KG1 (cell line): ENCODE results near the gene CSNK1G1.
"Not testable (repeated sequence)": the region's sequence is repeated elsewhere in the genome, so short reads cannot be mapped to it uniquely, and the experiment has no call there.

Experiments
- DNase-seq: peaks from one replicate; lab custom pipeline; 2025; lab: John Stamatoyannopoulos, UW

Gene CSNK1G1

DNA sequence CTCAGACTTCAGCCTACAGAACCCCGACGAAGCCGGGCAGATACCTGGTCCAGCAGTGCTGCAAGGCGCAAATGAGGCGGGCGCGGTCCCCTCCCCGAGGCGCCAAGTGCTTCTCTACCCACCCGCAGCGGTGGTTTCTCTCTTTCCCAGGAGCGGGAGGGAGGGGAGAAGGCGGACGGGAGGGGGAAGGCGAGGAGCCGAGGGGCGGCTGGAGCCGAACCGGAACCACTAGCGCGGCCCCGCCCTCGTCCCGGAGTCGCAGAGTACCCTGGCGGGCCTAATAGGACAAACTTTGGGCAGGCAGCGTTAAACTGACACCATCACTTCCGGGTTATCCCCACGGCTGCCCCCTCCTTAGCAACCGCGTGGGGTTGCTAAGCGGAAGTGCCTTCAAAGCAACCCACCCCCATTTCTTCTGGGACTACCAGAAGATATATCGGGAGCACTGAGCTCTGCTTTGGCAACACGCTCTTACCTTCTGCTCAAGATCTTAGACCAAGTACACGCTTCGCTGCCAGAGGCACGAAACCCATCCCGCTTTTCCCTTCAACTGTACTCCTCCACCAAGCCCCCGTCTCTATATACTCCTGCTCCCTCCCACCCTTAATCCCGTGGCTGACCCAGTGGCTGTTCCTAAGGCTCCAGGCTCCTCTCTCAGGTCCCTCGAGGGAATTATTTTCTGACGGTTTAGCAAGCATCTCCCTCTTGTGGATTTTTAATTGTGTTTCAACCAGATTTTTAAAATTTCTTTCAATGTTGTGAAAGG lies at the start of gene CSNK1G1:
Gene CSNK1G1 (minus strand): TSS at position 230 of the 766 bp plus-strand sequence. CDS start 55,674 bp downstream, outside the sequence.
- peak; percentile 94 for DNase-seq

GRCh38 chr15:64400583-64400982 lies 44.6 kb upstream of the CSNK1G1 start:
- no peak for DNase-seq

GRCh38 chr15:64398575-64398974 lies 42.6 kb upstream of the CSNK1G1 start:
- DNase-seq = no peak

- no peak for DNase-seq
Observed at GRCh38 chr15:64396789-64397188, 40.8 kb upstream of the CSNK1G1 start.

- not testable (repeated sequence) for DNase-seq
Observed at GRCh38 chr15:64392471-64392870, 36.5 kb upstream of the CSNK1G1 start.

GRCh38 chr15:64389036-64389435 lies 33.1 kb upstream of the CSNK1G1 start:
- no peak for DNase-seq

DNA sequence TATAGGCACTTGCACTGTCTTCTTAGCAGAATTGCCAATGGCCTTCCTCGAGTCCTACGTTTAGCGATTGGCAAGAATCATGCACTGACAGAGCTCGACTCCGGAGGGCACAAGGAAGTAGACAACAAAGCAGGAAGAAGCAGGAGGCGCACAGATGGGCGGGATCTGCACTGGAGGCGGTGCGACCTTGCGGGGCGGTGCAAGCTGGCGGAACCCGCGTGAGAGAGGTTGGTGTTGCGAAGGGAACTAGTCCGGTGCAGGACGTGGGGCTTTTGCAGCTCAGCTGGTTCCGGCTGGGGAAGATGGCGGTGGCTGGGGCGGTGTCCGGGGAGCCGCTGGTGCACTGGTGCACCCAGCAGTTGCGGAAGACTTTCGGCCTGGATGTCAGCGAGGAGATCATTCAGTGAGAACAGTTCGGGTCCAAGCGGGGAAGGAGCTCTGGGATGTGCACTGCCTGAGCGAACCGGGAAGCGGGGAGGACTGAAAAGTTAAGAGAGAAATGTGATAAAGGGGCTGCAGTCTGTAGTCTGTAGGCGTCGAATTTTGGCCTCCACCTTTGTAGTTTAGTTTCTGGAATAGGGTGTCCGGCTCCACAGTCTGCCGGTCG lies 31.7 kb upstream of the CSNK1G1 start, which contains the start of gene TRIP4:
Gene TRIP4 (plus strand): TSS at position 275 of the 607 bp plus-strand sequence. CDS start 28 bp downstream, at position 303.
- peak; percentile 91 for DNase-seq

DNA sequence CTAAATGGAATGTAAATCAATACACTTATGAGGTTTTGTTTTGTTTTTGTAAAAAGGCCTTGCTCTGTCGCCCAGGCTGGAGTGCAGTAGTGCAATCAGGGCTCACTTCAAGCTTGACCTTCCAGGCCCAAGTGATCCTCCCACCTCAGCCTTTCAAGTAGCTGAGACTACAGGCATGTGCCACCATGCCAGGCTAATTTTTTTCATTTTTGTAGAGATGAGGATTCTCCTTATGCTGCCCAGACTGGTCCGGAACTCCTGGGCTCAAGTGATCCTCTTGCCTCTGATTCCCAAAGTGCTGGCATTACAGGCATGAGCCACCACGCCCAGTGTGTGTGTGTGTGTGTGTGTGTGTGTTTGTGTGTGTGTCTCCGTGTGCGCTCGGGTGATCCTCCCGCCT lies 30.3 kb upstream of the CSNK1G1 start:
- no peak for DNase-seq

- no peak for DNase-seq
Observed at GRCh38 chr15:64383760-64384159, 27.8 kb upstream of the CSNK1G1 start.

- DNase-seq = peak; percentile 93
Observed at GRCh38 chr15:64381000-64381751, 25.2 kb upstream of the CSNK1G1 start, which contains the start of gene PCLAF. Gene PCLAF, minus strand, starts transcription at chr15:64381441. Its CDS starts 70 bp downstream, at chr15:64381371.

GRCh38 chr15:64380130-64380870 lies 24.3 kb upstream of the CSNK1G1 start:
- not testable (repeated sequence) for DNase-seq

DNA sequence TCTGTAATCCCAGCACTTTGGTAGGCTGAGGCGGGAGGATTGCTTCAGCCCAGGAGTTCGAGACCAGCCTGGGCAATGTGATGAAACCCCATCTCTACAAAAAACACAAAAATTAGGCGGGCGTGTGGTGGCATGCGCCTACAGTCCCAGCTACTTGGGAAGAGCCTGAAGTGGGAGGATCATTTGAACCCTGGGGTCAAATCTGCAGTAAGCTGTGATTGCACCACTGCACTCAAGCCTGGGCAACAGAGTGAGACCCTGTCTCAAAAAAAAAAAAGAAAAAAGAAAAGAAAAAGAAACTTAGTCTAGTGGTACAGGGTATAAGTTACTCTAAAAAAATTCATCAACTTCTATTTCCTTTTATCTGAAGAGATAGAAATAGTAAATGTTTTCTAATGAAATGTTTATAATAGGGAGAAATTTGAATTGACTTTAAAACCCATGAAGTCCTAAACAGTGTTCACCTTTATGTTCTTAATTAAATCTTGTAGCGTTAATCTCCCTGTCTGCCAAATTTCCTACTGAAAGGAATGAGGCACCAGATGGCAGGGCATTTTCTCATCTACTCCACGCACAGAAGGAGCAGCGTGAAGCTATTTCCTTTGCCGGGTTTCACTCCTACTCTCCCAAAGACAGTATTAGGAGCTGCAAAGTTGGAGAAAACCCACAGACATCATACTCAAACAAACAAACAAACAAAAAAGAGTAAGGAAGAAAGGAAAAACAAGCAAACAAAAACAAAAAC lies 23.4 kb upstream of the CSNK1G1 start:
- DNase-seq = no peak

GRCh38 chr15:64373360-64373759 lies 17.4 kb upstream of the CSNK1G1 start:
- DNase-seq = no peak

DNA sequence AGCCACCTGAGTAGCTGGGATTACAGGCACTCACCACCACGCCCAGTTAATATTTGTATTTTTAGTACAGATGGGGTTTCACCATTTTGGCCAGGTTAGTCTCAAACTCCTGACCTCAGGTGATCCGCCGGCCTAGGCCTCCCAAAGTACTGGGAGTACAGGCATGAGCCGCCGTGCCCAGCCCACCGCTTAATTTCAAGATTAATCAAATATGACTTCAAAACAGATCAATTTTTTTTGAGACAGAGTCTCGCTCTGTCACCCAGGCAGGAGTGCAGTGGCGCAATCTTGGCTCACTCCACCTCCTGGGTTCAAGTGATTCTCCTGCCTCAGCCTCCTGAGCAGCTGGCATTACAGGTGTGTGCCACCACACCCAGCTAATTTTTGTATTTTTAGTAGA lies 15.4 kb upstream of the CSNK1G1 start:
- not testable (repeated sequence) for DNase-seq

GRCh38 chr15:64369078-64369607 lies 13.2 kb upstream of the CSNK1G1 start:
- no peak for DNase-seq

GRCh38 chr15:64361259-64361658 lies 5.3 kb upstream of the CSNK1G1 start:
- DNase-seq = no peak

DNA sequence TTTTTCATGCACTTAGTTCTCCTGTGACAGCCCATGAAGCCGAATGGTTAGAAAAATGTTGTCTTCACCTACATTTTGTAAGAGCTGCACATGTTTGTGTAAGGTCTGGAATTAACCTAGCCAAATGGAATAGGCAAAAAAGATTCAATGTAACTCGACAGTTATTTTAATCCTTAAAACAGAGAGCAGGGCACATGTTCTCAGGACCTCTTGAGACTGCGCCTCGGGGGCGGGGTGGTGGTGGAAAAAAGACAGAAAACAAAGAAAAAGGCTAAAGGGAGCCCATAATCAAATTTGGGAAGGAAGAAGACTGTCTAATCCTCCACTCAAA lies 702 bp upstream of the CSNK1G1 start:
- no peak for DNase-seq

GRCh38 chr15:64355348-64355943 lies 527 bp downstream of the CSNK1G1 start:
- DNase-seq = no peak

- no peak for DNase-seq
Observed at GRCh38 chr15:64354688-64355344, 1.2 kb downstream of the CSNK1G1 start.

GRCh38 chr15:64351265-64351664 lies 4.7 kb downstream of the CSNK1G1 start:
- DNase-seq = no peak
